Activated CD4-positive, alpha-beta T cell treated with anti-CD3 and anti-CD28 coated beads, Interleukin-2, amount 10 ng/mL, durations not matched to agents 7 days and 5 days (primary cell): ENCODE data around the gene MAD1L1. TPM values are rescaled to one million over a fixed set of nuclear protein-coding genes. Genes with fewer than 3 reads are reported as not detected.
A peak's percentile ranks its signal among the peaks of the same experiment; 100 is the strongest.

ENCODE experiments used
- CTCF ChIA-PET: fragments of 350-600 bp; sonication (Branson Sonifier 250); formaldehyde crosslinking; loops from one replicate; lab custom pipeline; 2021; ENCODE audit warnings: antibody characterized with exemption; lab: Charles Lee
- POLR2A ChIA-PET: fragments of 350-600 bp; sonication (Branson Sonifier 250); formaldehyde crosslinking; loops from one replicate; lab custom pipeline; 2021; ENCODE audit warnings: antibody characterized with exemption; lab: Charles Lee
- DNase-seq: peaks from one replicate; pipeline ENCODE4 v3.0.0-alpha.2; 2020
- H3K27ac Mint-ChIP-seq: one replicate; pipeline ENCODE4 v1.8.0; 2021; ENCODE audit warnings: mild to moderate bottlenecking, moderate library complexity, mixed read lengths
- H3K27me3 Mint-ChIP-seq: one replicate; pipeline ENCODE4 v1.8.0; 2021; ENCODE audit warnings: mixed read lengths
- H3K36me3 Mint-ChIP-seq: one replicate; pipeline ENCODE4 v1.8.0; 2021; ENCODE audit warnings: low read depth, mixed read lengths
- H3K4me1 Mint-ChIP-seq: one replicate; pipeline ENCODE4 v1.8.0; 2021; ENCODE audit warnings: mixed read lengths
- H3K4me3 Mint-ChIP-seq: one replicate; pipeline ENCODE4 v1.8.0; 2021; ENCODE audit warnings: mild to moderate bottlenecking, moderate library complexity, mixed read lengths
- H3K9me3 Mint-ChIP-seq: one replicate; pipeline ENCODE4 v1.8.0; 2021; ENCODE audit warnings: mixed read lengths
- total RNA-seq, 2 experiments: library from RNA; stranded (reverse); gene quantifications; one replicate each; pipeline ENCODE4 v1.2.3, GENCODE V29; 2021

MAD1L1 gene
- total RNA-seq, 2 experiments from 2014 or later, result 125 to 127 TPM

DNA sequence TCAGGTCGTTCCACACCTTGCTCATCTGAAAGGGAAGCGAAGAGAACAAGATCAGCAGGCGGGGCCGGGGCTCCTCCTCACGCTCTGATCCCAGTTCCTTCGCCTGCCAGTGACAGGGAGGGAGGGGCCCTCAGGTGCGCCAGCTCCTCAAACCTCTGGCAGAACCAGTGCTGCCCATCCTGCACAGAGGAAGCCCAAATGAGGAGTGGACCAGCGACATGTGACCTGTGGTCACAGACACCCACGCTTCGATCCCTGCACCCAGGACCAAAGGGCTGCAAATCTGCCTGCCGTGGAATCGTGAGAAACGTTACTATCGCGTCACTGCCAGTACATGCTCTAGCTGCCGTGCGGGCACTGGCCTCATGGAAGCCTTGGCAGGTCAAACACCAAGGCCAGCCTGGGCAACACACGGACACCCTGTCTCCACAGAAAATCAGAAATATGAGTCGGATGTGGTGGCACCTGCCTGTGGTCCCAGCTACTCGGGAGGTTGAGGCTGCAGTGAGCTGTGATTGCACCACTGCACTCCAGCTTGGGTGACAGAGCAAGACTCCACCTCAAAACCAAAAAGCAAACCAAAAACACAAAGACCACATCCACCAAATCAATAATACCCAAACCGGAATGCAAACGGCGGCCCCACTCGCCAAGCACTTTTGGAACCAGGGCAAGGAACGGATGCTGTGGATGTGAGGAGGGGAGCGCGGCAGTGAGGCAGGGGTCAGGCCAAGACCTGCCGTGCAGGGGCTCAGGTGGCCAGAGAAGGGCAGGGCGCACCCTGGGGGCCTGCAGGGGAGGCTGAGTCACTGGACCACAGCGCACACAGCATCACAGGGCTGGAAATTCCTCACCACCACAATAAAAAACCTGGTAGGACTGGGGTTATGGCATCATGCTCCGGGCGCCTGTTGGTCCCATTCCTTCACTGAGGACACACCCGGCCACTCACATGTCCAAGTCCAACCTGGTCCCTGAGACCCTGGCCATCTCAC, 22.7 kb upstream of the MAD1L1 start:
- ChIA-PET POLR2A (no interaction called here), CTCF (no interaction called here)
- Mint-ChIP-seq H3K4me1 (peaks cover 8% of the 10 kb centered on the region), H3K4me3 (no peak overlapping the region), H3K36me3 (peaks cover 5% of the 10 kb centered on the region), H3K27ac (no peak overlapping the region), H3K27me3 (no peaks in the 10 kb centered on the region), H3K9me3 (no peaks in the 10 kb centered on the region)
- no peak for DNase-seq

DNA sequence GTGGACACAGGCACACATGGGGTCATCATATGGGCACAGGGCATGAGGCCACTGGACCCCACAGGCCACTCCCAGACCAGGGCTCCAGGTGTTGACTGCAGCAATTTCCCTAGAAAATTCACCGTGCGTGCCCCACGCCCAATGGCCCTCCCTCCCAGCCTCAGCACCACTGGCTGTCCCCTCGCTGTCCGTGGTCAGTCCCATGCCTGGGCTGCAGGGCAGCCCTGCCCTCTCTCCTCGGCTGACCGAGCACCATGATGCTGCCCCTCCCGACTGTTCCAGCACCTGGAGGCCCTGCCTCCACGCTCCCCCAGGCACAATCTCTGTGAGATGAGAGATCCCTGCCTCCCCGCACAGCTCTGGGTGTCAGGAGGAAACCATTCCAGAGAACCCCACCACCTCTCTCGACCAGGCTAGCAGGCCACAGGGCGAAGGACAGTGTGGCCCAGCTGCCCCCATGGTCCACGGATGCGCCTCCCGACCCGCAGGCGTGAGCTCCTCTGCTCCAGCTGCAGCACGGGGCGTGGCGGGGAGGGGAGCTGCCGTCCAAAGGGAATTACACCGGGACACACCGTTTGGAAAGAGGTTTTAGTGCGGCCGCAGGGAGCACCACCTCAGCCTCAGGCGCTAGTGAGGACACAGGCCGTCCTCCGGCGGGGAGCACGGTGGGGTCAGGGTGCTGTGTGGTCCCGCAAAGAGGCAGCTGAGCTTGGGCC, 21.8 kb upstream of the MAD1L1 start:
- H3K9me3 Mint-ChIP-seq, result no peaks in the 10 kb centered on the region
- peaks cover 9% of the 10 kb centered on the region for H3K36me3 Mint-ChIP-seq
- DNase-seq, result no peak
- no peak overlapping the region for H3K4me3 Mint-ChIP-seq
- POLR2A ChIA-PET, result no interaction called here
- H3K27ac Mint-ChIP-seq, result peak overlapping the region; percentile 50
- CTCF ChIA-PET, result no interaction called here
- peaks cover 13% of the 10 kb centered on the region for H3K4me1 Mint-ChIP-seq
- no peaks in the 10 kb centered on the region for H3K27me3 Mint-ChIP-seq

GRCh38 chr7:2253525-2254244, 20.9 kb upstream of the MAD1L1 start:
- H3K27ac Mint-ChIP-seq, result no peak overlapping the region
- no peaks in the 10 kb centered on the region for H3K27me3 Mint-ChIP-seq
- ChIA-PET POLR2A (no interaction called here), CTCF (no interaction called here)
- peaks cover 15% of the 10 kb centered on the region for H3K36me3 Mint-ChIP-seq
- H3K4me3 Mint-ChIP-seq, result no peak overlapping the region
- peaks cover 22% of the 10 kb centered on the region for H3K4me1 Mint-ChIP-seq
- DNase-seq, result no peak
- no peaks in the 10 kb centered on the region for H3K9me3 Mint-ChIP-seq

DNA sequence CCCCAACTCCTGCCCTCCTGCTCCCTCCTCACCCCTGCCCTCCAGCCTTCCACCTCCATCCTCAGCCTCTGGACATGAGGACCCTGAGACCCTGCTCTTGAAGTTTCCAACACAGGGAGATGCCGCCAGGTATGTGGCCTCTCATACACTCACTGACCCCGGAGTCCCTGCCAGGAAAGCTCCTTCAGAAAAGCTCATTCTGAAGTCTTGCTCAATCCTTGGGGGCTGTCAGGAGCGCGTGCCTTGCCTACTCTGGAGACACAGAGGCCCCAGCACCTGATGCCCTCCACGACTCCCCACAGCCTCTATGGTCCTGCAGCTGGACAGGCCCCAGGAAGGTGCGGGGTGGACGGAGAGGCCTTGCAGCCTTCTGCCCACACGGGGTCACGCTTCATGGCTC, 20.3 kb upstream of the MAD1L1 start:
- no peak overlapping the region for H3K4me3 Mint-ChIP-seq
- peaks cover 15% of the 10 kb centered on the region for H3K36me3 Mint-ChIP-seq
- H3K27ac Mint-ChIP-seq, result peak overlapping the region; percentile 13
- no peaks in the 10 kb centered on the region for H3K27me3 Mint-ChIP-seq
- ChIA-PET POLR2A (interaction anchor here (0.5 kb wide), 1 partner anchor 79 kb away, joined by 4 read pairs; no protein-coding TSS in a partner anchor), CTCF (no interaction called here)
- no peak for DNase-seq
- no peaks in the 10 kb centered on the region for H3K9me3 Mint-ChIP-seq
- peaks cover 26% of the 10 kb centered on the region for H3K4me1 Mint-ChIP-seq

GRCh38 chr7:2251841-2252771, 19.4 kb upstream of the MAD1L1 start:
- no peak for DNase-seq

GRCh38 chr7:2251381-2251780, 18.6 kb upstream of the MAD1L1 start:
- no peaks in the 10 kb centered on the region for H3K27me3 Mint-ChIP-seq
- no peak for DNase-seq
- H3K36me3 Mint-ChIP-seq, result peaks cover 15% of the 10 kb centered on the region
- H3K4me1 Mint-ChIP-seq, result peaks cover 28% of the 10 kb centered on the region
- H3K27ac Mint-ChIP-seq, result no peak overlapping the region
- POLR2A ChIA-PET, result interaction anchor here (0.6 kb wide), 1 partner anchor 126 kb away, joined by 3 read pairs; no protein-coding TSS in a partner anchor
- H3K9me3 Mint-ChIP-seq, result no peaks in the 10 kb centered on the region
- H3K4me3 Mint-ChIP-seq, result no peak overlapping the region
- CTCF ChIA-PET, result interaction anchor here (1.5 kb wide), 2 partner anchors 10 to 11 kb away, joined by 4 to 5 read pairs; no protein-coding TSS in a partner anchor

More at GRCh38 chr7:2251841-2252771, 19.4 kb upstream of the MAD1L1 start:
- Mint-ChIP-seq H3K27ac (no peak overlapping the region), H3K36me3 (peaks cover 15% of the 10 kb centered on the region), H3K9me3 (no peaks in the 10 kb centered on the region), H3K4me1 (peaks cover 28% of the 10 kb centered on the region), H3K4me3 (no peak overlapping the region), H3K27me3 (no peaks in the 10 kb centered on the region)
- CTCF ChIA-PET, result interaction anchor here (1.5 kb wide), 2 partner anchors 9 to 12 kb away, joined by 4 to 5 read pairs; no protein-coding TSS in a partner anchor
- POLR2A ChIA-PET, result interaction anchor here (0.5 to 0.6 kb wide), 2 partner anchors 80 to 125 kb away, joined by 3 to 4 read pairs; no protein-coding TSS in a partner anchor

DNA sequence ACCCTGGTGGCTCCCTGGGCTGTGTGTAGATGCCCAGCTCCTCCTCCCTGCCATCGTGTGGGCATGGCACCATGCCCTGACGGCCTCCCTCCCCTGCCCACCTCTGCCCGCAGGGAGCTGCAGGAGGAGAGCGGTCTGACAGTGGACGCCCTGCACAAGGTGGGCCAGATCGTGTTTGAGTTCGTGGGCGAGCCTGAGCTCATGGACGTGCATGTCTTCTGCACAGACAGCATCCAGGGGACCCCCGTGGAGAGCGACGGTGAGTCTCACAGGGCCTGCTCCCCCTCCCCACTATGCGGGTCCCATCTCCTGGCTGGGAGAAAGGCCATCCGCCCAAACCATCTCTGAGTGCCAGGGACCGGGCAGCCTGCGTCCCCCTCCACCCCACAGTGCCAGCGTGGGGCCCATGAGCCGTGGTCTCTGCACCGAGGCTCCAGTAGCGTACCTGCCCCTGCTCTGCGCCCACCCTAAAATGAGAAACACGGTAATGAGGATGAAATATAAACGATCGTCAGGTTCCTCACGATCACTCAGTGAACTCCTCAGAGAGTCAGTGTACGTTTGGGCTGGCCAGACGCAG, 17.1 kb upstream of the MAD1L1 start:
- DNase-seq, result no peak
- Mint-ChIP-seq H3K9me3 (no peaks in the 10 kb centered on the region), H3K27me3 (no peaks in the 10 kb centered on the region), H3K4me3 (no peak overlapping the region), H3K27ac (peak overlapping the region; percentile 82), H3K36me3 (peaks cover 21% of the 10 kb centered on the region), H3K4me1 (peaks cover 34% of the 10 kb centered on the region)
- CTCF ChIA-PET, result no interaction called here
- POLR2A ChIA-PET, result no interaction called here

GRCh38 chr7:2248984-2249694, 16.4 kb upstream of the MAD1L1 start:
- DNase-seq, result no peak
- Mint-ChIP-seq H3K27ac (peak overlapping the region; percentile 82), H3K27me3 (no peaks in the 10 kb centered on the region), H3K36me3 (peaks cover 21% of the 10 kb centered on the region), H3K4me1 (peaks cover 37% of the 10 kb centered on the region), H3K4me3 (peak overlapping the region; percentile 34), H3K9me3 (no peaks in the 10 kb centered on the region)
- POLR2A ChIA-PET, result no interaction called here
- CTCF ChIA-PET, result interaction anchor here (0.8 to 1.1 kb wide), 2 partner anchors 13 to 511 kb away, joined by 3 read pairs; no protein-coding TSS in a partner anchor

GRCh38 chr7:2247141-2247995, 14.6 kb upstream of the MAD1L1 start:
- CTCF ChIA-PET, result interaction anchor here (0.7 to 1.4 kb wide), 2 partner anchors 15 to 111 kb away, joined by 3 read pairs; partner anchors contain the start of gene MAD1L1
- H3K9me3 Mint-ChIP-seq, result no peaks in the 10 kb centered on the region
- H3K27me3 Mint-ChIP-seq, result no peaks in the 10 kb centered on the region
- no peak overlapping the region for H3K4me3 Mint-ChIP-seq
- peaks cover 41% of the 10 kb centered on the region for H3K4me1 Mint-ChIP-seq
- peaks cover 21% of the 10 kb centered on the region for H3K36me3 Mint-ChIP-seq
- no peak overlapping the region for H3K27ac Mint-ChIP-seq
- no peak for DNase-seq
- POLR2A ChIA-PET, result no interaction called here
